Adrenal gland (tissue), 5 donors: ENCODE measurements around the gene HOXD8.

Experiments
- CTCF ChIP-seq, 6 experiments: fragments of 450-650 bp in 4 of 6; fragments of 200-600 bp in 2 of 6; sonication (generic) in 1 of 6; IDR thresholded peaks; 1 replicate in 5 of 6; 2 replicates in 1 of 6; pipeline versions ENCODE4 v1.5.1 to v1.8.0; 2016 to 2021; ENCODE audit warnings: antibody characterized with exemption in 6 of 6, mild to moderate bottlenecking in 2 of 6, moderate library complexity in 1 of 6
- POLR2A ChIP-seq, 2 donors: fragments of 450-650 bp; IDR thresholded peaks; one replicate each; pipeline ENCODE4 v1.6.1; 2017; ENCODE audit warnings: antibody characterized with exemption in 2 of 2, mild to moderate bottlenecking in 2 of 2, moderate library complexity in 1 of 2
- donor health status: DM: no; HTN: no; CAD: no.

GRCh38 chr2:176103742-176104315 lies 25.7 kb upstream of the HOXD8 start:
- TF ChIP-seq POLR2A (IDR thresholded peaks at IDR 0.05) (no peak), CTCF (IDR thresholded peaks at IDR 0.05) (no peak)
